Measurements from ENCODE around the gene SLC25A19.

Gene SLC25A19

DNA sequence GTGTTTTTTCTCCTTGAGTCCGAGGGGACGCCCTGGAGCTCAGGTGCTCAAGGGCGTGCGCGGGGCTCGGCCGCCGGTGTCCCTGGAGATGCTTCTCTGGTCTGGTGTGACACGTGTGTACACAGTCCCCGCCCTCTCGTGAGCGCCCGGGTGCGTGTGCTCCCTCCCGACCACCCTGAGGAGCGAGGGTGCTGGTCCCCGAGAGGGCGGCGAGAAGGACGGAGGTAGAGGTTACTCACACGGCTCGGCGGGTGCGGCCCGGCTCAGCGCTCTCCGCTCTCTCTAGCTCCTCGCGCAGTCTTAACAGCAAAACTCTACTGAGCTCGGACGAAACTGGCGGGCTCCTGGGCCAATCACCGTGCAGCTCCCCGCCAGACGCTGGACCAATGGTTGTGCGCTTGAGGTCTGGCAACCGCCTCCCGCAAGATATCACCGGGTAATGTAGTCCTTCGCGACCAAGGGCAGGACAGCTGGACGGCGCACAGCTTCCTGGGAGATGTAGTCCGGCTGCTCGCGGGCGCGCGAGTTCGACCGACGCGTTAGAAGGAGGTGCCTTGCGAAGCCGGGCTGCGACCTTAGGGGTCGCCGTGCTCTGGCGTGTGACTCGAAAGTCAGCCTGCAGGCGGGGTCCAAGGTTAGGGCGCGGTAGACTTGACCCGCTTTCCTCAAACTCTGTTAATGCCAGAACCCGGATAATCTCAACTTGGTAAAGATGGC lies at the start of gene SLC25A19:
Gene SLC25A19, minus strand, starts transcription at position 319 of the 717 bp plus-strand sequence. CDS start 2,669 bp downstream, outside the sequence.
- peak; percentile 94 to 97 for DNase-seq

DNA sequence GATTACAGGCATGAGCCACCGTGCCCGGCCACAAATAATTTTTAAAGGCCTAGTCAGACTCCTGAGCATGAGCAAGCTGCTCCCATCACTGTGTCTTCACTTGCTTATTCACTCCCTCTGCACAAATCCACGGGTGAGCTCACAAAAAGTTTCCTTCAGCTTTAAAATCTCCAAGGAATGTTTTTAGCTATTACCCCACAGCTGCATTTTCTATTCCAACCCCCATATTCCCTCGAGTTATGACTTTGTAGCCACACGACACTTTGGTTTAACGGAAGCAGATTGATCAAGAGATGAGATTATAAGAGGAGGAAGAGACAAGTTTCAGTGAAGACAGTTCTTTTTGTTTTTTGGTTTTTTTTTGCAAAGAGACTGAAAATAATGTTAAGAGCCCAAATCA lies 49.1 kb upstream of the SLC25A19 start:
- no peak for DNase-seq

DNA sequence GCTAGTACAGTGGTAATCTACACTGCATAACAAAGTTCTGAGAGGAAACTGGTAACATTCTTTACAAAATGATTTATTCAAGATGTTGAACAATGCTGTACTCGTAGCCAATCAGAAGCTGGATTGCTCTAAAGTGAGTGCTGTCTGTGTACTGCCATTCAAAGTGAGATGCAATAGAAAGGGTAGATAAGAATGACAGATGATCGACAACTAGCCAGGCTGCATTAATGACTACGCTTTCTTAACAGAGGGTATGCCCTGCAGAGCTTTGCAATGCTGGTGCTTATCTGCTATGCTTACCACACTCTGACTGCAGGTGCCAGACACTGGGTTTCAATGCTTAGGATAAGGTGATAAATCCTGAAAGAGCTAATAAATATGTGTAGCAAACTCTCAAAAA lies 46.1 kb upstream of the SLC25A19 start:
- no peak for DNase-seq

DNA sequence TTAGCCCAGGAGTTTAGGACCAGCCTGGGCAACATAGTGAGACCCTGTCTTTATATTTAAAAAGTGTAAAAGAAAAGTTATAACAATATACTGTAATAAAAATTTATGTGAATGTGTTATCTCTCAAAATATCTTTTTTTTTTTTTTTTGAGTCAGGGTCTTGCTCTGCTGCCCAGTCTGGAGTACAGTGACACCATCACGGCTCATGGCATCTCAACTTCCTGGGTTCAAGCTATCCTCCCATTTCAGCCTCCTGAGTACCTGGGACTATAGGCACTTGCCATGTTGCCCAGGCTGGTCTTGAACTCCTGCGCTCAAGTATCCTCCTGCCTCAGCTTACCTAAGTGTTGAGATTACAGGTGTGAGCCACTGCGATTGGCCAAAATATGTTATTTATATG lies 45.5 kb upstream of the SLC25A19 start:
- no peak for DNase-seq

DNA sequence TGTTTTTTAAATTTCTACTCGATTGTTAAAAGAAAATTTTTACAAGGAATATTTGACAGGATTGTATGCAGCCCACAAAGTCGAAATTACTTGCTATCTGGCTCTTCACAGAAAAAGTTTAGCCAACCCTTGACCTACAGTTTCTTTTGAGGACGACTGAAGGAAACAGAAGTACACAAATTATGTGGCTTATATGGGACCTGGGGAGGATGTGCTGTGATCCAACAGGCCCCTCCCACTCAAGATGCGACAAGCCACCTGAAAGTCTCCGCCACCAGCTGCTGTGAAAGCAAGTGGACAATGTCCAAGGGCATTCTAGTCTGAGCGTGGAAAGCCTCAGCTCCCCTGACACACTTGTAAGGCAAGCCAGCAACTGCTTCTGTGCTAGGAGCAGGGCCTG lies 42.4 kb upstream of the SLC25A19 start:
- DNase-seq: no peak

DNA sequence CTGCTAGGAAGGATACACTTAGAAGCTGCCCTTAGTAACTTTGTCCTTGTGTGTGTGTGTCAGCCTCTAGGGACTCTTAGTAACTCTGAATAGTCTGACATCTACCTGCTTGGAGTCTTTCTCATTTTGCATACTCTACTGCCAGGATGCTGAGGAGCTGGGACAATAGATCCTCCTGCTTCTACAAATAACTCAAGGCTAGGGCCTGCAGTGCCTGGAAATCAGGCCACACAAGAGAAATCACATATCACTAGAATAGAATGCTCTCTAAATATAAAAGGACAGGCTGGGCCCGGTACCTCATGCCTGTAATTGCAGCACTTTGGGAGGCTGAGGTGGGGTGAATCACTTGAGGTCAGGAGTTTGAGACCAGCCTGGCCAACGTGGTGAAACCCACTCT lies 38.5 kb upstream of the SLC25A19 start:
- DNase-seq: no peak

DNA sequence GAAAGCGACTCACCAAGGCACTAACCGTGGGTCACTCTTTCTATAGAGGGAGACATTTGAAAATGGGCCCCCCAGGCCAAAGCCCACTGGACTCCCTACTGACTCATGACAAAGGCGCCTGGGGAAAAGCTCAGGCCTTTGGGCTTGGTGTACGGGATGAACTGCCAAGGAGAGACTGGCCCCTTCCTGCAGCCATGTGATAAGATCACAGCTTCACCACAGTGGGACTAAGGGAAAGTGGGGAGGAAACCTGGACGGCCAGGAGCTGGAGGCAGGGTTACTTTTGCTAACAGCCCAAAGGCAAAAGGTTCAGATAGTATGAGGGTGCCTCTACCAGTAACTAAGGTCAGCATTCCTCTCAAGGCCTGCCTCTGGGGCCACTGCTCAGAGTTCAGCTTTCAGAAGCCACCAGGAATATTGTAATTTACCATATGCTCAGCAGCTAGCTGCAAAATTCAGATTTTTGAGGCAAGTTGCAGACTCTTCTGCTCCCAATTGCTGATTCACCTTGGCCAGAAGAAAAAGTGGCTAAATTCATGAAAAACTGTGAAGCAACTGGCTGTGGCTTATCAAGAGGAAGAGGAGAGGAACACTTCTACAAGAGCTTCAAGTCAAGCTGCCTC lies 37.1 kb upstream of the SLC25A19 start:
- DNase-seq: no peak

DNA sequence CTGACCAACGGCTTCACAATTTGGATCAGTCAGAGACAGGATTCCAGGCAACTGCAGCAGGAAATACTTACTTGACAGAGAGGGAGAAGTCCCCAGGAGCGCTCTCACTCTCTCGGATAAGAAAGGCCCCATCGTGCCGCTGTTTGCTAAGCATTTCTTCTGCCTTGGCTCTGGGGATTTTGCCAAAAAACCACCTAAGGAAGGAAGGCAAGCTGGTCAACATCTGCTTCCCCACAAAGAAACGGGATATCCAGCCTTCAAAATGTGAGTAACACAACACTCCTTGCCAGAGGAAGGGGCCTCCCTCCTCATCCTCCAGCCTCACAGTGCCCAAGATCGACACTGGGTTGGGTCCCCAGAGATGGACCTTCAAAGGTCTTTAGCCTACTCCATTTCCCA lies 36.6 kb upstream of the SLC25A19 start:
- no peak for DNase-seq

DNA sequence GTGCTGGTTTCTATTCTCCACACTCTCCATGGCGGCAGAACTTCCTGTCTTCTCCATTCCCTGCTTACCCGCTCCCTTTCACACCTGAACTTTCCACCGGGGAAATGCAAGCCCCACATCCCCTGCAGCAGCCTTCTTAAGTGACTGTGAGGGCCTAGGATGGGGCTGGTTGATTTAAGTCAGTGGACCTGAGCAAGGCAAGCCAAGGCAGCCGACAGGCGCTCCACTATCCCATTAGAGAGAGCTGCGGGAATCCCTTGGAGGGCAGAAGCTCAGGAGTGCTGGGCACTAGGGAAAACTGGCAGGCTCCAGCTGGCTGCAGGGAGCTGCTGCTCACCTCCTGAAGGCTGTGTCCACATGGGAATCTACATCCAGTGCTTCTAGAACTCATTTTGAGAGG lies 36.1 kb upstream of the SLC25A19 start:
- no peak for DNase-seq

DNA sequence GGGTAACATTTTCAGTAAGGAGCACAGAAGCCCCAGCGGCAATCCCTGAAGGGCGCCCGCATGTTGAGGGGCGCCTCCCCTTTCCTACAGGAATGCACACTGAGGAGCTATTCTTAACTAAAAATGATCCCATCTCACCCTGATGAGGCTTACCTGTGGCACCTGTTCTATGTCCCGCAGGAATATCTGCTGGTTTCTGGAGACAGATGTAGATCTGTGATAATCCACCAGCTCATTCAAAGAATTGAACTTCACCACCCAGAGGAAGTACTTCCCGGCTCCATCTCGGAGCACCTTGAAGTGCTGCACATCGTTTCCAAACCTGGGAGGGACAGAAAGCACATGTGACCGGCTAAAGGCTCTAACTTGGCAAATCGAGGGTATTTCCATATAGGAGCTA lies 32.3 kb upstream of the SLC25A19 start:
- no peak for DNase-seq

DNA sequence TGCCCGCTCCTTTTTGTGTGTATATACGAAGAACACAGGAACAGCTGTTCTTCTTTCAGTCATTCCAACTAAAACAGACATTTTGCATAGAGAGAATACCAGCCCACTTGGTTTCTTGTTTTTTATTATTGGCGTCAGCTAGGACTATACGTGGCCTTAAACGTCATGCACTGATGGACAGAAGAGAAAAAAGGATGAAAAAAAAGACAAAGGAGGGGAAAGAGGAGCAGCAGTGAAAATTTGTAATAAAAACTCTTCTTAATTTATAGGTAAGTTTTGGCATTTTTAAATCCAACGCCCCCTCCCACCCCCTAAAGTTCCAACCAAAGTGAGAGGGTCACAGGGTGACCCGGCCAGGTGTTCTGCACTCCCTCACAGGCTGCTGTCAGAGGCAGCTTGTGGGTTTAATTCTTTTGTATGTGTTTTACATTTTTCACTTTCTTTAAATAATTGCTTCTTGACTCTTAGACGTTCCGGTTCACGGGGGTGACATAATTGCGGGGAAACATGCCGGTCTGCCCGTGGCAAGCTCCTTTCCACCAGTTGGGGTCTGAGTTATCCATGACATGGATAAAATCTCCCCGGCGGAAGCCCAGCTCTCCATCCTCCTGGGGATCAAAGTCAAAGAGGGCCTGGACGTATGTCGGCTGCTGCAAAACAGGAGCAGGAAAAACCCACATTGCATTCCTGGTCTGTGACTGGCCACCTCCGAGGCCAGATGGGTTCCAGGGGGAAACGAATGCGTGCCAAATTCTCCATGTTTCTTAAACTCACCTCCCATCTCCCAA lies 30.9 kb upstream of the SLC25A19 start:
- no peak for DNase-seq

DNA sequence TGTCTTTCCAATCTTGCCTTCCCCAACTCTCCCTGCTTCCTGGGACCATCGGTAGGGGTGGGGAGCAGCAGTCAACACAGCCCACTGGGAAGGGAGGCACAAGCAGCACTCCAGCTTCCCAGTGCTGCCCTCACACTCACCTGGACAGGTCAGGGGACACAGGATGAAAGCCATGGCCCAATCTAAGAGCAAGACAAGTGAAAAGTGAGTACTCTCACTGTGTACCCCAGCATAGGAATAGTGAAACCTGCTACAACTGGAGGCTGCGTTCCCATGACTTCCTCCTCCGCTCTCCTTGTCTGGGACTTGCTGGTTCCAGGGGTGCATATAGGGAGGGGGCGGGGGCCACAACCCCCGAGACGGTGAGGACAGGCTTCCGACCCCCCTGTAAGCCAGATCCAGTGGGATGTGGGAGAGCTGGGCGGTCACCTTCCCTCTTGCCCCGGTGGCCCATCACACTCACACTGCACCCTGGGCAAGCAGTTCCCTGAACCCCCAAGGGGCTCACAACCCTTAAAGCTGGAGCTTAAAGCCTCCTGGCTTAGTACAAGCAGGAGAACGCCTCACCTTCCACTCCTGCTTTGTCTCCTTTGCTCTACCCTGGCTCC lies 29.5 kb upstream of the SLC25A19 start:
- no peak for DNase-seq

DNA sequence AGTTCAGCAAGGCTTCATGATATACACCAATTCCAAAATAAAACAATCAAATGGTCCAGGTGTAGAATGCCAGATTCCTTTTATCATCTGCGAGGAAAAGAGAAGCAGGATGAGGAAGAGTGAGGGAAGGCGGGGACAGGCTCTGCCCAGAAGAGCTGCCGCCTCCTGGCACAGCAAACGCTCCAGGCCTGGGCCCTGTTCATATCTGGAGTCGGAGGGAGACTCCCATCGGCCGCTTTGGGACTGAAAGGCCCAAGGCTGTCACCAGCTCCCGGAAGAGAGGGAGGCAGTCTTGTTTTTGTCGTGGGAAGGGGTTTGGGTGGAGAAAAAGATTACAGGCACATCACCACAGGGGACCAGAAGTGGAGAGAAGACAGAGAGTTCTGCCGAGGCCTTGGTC lies 29.0 kb upstream of the SLC25A19 start:
- DNase-seq: no peak

DNA sequence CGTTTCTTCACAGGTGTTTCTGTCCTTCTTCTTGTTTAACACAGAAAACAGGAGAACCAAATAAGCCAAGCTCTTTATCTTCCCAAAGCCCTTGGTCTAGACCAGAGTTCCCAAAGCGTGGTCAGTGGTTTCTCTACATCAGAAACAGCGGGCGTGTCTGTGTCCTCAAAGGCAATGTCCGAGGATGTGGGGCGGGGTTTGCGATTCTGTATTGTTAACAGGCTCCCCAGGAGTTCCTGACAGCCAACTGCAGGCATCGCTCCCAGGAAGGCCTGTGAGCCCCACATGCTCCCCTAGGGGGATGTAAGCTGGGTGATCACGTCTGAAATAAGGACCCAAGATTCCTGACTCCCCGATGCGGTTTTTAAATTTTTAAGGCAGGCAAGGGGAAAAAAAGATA lies 28.4 kb upstream of the SLC25A19 start:
- DNase-seq: no peak

DNA sequence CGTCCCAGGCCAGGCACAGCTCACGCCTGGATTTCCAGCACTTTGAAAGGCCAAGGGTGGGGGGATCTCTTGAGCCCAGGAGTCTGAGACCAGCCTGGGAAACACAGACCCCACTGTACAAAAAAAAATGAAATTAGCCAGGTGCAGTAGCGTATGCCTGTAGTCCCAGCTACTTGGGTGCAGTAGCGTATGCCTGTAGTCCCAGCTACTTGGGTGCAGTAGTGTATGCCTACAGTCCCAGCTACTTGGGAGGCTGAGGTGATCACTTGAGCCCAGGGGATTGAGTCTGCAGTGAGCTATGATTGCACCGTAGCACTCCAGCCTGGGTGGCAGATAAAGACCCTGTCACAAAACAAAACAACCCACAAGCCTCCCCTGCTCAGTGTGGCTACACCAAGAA lies 27.0 kb upstream of the SLC25A19 start:
- DNase-seq: no peak

DNA sequence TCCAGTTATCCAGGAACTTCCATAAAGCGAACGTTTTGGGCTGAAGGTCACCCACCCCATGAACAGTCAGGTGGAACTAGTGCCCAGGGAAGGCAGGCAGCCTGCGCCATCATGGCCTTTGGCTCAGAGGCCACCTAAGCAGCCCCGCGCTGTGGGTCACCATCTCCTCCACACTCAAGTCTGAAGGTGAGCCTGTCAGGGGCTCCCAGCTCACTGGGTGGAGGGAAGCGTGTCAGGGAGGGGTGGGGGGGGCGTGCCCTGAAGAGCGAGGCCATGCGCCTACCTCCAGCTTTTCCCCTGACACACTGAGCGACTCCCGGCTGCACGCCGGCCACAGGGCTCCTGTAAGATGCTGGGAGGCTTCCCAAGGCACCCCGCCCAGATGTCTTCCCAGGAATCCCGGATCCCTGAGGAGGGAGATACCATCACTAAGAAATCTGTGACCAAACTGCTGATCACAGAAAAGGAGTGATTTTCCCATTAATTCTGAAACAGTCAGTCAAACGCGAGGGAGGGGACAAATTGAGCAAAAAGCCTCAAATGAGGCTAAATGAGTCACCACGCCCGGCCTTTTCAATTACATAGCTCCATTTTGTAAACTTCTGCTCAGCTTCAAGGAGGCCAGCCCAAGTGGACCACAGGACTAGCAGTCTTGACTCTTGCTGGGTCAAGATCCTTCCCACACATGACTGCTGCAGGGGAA lies 26.5 kb upstream of the SLC25A19 start:
- DNase-seq: no peak

DNA sequence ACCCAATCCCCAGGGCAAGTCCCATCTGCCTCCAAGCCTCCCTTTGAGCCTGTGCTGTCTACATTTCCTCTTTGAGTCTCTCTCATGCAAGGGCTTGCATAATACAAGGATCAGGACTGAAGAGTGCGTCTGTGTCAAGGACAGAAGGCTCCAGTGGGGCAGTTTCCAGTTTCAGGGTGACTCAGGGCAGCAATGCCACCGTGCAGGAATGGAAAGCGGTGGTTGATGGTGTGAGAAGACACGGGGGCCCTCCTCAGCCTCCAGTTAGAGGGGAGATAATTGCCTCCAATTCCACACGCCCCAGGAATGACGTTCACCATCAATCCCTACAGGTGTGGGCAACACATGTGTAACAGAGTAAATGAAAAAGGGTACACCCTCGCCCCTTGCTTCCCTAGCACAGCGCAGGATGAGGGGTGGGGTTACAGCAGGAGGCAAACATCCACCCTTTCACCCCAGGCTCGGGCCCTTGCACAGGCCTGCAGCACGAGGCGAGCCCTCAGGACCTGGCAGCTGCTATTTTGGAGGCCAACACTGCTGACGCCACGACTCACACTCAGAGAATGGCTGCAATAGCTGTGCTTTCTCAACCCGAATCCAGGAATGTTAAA lies 24.8 kb upstream of the SLC25A19 start:
- DNase-seq: no peak

DNA sequence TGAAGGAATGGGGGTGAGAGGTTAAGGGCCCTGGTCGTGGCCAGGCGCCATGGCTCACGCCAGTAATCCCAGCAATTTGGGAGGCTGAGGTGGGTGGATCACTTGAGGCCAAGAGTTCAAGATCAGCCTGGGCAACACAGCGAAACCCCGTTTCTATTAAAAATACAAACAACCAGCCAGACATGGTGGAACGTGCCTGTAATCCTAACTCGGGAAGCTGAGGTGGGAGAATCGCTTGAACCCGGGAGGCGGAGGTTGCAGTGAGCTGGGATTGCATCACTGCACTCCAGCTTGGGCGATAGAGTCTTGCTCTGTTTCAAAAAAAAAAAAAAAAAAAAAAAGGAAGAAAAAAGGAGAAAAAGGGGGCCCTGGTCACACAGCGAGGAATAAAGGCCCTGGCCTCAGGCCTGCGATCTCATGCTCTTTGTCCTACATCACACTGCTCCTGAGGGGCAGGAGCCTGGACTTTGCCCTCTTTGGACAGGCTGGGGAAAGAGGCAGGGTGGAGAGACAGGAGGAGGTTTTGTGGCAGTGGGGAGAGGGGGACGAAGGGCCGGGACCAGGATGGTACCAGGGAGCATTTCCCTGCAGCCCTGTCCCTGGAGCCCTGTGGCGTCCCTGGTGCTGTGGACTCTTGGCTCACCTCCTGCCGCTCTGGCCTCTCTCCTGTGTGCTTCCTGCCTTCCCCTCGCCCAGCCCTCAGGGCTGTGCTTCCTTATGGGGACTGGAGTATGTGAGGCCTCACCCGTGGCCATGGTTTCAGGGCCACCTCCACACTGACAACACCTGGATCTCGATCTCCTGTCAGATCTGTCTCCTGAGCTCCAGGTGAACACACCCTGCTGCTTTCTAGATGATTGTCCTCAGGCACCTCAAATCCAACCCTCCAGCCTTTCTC lies 19.7 kb upstream of the SLC25A19 start:
- no peak for DNase-seq

DNA sequence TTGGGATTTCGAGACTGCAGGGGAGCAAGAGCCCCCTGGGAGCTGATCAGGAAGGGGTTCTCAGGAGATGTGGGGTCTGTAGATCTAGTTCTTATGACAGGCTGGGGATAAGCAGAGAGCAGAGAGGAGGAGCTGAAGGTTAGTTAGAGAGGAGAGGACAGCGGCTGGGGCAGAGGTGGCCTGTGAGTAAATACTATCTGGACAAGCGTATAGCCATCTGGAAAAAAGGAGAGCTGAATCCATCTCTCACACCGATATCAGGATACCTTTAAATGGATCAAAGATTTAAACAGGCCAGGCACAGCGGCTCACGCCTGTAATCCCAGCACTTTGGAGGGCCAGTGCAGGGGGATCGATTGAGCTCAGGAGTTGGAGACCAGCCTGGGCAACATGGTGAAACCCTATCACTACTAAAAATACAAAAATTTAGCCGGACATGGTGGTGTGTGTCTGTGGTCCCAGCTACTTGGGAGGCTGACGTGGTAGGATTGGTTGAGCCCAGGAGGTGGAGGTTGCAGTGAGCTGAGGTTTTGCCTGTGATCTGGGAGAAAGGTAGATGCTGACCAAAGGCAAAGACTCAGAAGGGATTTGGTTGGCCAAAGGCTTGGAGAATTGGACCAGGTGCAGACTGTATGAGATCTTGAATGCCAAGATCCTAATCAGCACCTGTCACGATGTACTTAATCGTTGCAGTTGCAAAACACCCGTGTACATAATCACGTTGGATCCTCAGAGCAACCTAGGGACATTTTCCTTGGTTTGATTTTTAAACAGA lies 18.9 kb upstream of the SLC25A19 start:
- no peak for DNase-seq

DNA sequence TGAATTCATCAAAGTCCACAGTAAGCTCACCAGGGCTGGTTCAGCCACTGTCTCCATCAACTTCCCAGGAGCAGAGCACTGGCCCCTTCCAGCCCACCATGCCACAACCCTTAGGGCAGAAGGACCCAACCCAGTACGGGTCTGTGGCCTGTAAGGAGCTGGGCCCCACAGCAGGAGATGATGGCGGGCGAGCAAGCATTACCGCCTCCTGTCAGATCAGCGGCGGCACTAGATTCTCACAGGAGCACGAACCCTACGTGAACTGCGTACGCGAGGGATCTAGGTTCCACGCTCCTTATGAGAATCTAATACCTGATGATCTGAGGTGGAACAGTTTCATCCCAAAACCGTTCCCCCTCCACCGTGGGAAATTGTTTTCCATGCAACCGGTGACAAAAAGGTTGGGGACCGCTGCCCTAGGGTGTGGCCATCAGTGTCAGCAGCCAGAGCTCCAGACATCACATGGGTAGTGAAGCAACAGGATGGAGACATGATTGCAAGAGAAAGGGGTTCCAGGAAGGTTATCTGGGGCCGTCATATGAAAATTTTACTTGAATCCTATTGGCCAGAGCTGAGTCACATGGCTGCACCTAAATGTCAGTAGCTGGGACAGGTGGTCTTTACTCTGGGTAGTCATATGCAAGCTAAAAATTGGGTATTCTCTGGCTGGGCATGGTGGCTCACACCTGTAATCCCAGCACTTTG lies 12.4 kb upstream of the SLC25A19 start:
- no peak for DNase-seq

All from SW 1271 (cell line).